Activated CD4-positive, CD25-positive, alpha-beta regulatory T cell treated with anti-CD3 and anti-CD28 coated beads, Interleukin-2, amount 50 U/mL, for 24 hours (primary cell): Measurements from ENCODE around the gene LIMS3.
A peak's percentile ranks its signal among the peaks of the same experiment; 100 is the strongest.
"Not testable (repeated sequence)": the region's sequence is repeated elsewhere in the genome, so short reads cannot be mapped to it uniquely, and the experiment has no call there.

Source experiments
- ATAC-seq, 2 donors: fragments of 150-1000 bp; cut with Tn5 transposase; one replicate each; pipeline ENCODE4 v1.10.0; 2021; ENCODE audit warnings: mild to moderate bottlenecking in 1 of 2, moderate library complexity in 1 of 2

The LIMS3 gene, protein sequence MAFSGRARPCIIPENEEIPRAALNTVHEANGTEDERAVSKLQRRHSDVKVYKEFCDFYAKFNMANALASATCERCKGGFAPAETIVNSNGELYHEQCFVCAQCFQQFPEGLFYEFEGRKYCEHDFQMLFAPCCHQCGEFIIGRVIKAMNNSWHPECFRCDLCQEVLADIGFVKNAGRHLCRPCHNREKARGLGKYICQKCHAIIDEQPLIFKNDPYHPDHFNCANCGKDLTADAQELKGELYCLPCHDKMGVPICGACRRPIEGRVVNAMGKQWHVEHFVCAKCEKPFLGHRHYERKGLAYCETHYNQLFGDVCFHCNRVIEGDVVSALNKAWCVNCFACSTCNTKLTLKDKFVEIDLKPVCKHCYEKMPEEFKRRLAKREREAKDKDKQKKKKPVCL

GRCh38 chr2:109898462-109899336 is at the start of gene LIMS3:
LIMS3 (plus strand) TSS chr2:109898688; CDS start chr2:109898729, 41 bp downstream.
- not testable (repeated sequence) for ATAC-seq

DNA sequence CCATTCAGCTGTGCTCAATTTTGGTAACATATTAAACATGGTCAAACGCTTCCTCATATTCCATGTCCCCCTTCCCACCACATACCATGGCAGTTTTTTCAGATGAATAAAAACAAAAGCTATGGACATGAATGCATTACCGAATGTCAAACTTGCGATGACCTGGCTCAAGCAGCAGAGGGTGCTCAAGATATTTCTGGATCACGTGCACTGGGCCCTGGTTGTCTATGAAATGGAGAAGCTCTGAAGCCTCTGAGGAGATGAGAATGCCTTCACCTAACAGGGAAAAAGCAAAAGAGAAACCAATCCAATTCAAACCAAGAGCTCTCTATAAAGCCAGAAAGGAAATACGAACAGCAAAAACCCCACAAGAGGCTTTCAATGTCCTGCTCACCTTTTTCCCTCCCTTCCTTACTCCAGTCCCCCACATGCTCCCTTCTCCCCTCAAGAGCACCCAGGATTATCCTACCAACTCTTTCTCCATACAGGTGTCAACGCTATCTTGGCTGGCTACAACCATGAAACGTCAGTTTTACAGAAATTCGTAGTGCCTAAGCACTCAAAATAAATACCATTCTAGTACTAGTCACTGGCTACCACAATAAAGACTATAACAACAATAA is 27.2 kb upstream of the LIMS3 start:
- ATAC-seq, result peak; percentile 35 to 73

GRCh38 chr2:109876625-109877024 is 21.9 kb upstream of the LIMS3 start:
- ATAC-seq, result not testable (repeated sequence)

DNA sequence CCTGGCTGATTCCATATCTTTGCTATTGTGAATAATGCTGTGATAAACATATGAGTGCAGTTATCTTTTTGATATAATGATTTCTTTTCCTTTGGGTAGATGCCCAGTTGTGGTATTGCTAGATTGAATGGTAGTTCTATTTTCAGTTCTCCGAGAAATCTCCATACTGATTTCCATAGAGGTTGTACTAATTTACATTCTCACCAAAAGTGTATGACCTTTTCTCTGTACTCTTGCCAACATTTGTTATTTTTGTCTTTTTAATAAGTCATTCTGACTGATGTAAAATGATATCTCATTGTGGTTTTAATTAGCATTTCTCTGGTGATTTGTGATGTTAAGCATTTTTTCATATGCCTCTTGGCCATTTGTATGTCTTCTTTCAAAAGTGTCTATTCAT is 16.4 kb upstream of the LIMS3 start:
- not testable (repeated sequence) for ATAC-seq

GRCh38 chr2:109888414-109888813 is 10.1 kb upstream of the LIMS3 start:
- not testable (repeated sequence) for ATAC-seq

DNA sequence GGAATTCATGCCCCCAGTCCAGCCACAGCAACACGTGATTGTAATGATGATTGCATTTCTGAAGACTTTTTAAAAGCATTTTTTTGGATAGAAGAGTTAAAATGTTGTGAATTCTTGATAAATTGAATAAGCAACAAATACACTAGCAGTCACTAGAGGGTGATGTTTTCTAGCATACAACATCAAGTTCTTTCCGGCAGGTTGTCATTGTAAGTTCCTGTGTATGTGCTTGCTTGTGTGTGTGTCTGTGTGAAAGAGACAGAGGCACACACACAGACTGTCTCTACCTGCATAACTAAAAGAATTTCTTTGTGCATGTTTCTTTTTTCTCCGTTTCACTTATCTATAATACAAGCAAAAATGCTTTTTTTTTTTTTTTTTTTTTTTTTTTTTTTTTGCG is 8.6 kb upstream of the LIMS3 start:
- not testable (repeated sequence) for ATAC-seq

- ATAC-seq, result not testable (repeated sequence)
These were observed 7.5 kb upstream of the LIMS3 start for GRCh38 chr2:109891024-109891423.

DNA sequence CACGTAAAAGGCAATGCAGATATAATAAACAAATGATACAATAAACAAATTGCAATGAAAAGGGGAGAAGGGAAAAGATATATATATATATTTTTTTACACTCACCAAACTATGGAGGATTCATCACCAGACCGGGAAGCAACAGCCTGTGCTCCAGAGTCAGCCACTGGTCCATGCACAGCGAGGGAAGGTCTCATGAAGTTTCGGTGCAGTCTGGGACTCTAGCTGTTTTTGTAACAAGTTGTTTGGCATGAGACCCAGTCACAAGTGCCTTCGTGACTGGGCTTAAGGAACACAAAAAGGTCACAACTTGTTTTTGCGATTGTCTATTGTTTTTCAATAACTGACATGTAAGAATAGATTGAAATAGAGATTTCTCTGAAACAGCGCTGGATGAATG is 4.8 kb upstream of the LIMS3 start:
- not testable (repeated sequence) for ATAC-seq

DNA sequence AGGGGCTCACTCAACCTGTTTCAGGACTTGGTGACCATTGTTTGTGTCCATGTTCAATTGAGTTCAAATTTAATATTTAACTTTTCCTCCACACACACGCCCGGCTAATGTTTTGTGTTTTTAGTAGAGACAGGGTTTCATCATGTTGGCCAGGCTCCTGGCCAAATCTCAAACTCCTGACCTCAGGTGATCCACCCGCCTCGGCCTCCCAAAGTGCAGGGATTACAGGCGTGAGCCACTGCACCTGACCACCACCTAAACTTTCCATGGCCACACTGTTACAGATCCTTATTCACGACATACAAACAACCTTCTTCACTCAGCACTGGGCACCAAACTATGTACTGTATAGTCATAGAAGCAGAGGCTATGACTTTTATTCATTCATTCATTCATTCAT is 4.3 kb upstream of the LIMS3 start:
- ATAC-seq, result not testable (repeated sequence)

- peak in 1 of 2 donors; percentile 26 for ATAC-seq
These were observed 3.2 kb upstream of the LIMS3 start for GRCh38 chr2:109895090-109895869.

DNA sequence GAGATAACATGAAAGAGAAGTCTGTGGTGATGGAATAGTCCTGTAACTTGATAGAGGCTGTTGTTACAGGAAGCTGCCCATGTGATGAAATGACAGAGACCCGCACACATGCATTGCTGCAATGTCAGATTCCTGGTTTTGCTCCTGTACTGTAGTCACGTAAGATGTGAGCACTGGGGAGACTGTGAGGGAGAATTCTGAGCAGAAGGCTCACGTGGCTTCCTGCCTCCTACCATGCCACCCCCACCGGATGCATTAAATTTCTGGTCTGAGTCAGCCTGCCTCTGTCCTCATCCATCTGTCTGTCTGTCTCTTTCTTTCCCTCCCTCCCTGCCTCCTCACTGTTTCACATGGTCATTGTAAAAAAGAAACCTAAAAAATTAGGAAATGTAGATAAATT is 2.3 kb upstream of the LIMS3 start:
- peak; percentile 97 to 98 for ATAC-seq

DNA sequence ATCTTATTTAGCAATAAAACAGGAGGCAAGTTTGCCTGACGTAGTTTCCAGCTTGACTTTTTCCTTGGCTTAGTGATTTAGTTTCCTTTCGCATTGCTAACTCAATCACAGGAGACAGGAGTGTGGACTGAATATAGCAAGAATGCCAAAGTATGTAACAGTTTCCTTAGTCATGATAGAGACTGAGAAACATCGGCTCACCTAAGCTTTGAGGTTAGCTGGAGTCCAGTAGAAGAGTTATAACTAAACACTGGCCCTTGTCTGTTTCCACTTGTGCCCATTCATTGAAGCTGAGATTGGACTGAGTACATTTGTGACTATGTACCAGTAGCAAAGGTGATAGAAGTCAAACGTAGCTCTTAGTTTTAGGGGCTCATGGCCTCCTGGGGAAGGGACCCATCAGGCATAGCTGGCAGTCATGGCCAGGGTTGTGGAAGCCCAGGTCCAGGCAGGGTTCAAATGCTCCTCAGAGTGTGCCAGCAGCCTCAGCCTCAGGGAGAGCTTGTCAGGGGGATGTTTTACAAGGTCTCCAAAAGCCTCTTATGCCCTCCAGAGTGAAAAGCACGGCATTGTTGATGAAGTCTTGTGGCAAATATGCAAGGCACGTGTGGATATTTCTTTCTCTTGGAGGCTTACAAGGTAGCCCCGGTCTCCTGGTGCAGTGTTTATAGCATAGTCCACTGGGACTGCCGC is 573 bp upstream of the LIMS3 start:
- not testable (repeated sequence) for ATAC-seq

DNA sequence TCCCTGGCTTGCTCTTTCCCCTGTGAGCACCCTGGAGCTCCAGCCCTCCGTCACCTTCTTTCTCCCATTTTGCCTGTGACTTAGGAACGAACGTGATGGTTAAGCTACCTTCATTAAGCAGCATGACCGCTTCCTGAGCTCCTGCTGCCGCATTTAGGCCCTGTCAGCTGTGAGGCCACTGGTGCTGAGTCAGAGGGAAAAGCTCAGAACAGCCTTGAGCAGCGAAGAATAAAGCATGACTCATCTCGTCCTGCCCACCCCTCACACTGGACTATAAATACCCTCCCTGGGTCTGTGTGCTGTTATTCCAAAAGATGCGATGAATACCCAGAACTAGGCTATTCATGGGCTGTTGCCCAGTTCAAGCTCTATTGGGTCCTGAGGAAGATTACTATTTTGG is 7.3 kb downstream of the LIMS3 start:
- not testable (repeated sequence) for ATAC-seq

DNA sequence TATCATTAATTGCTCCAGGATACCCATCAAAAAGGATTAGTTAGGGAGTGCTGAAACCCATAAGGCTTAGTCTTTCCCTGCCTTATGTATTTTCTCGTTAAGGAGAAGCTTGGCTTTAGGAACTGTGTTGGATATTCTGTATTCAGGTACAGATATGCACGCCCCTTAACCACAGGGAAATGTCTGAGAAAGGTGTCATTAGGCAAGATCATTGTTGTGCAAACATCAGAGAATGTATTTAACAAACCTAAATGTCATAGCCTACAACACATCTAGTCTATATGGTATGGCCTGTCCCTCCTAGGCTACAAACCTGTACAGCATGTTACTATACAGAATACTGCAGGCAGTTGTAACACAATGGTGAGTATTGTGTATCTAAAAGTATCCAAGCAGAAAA is 10.1 kb downstream of the LIMS3 start:
- ATAC-seq, result not testable (repeated sequence)

DNA sequence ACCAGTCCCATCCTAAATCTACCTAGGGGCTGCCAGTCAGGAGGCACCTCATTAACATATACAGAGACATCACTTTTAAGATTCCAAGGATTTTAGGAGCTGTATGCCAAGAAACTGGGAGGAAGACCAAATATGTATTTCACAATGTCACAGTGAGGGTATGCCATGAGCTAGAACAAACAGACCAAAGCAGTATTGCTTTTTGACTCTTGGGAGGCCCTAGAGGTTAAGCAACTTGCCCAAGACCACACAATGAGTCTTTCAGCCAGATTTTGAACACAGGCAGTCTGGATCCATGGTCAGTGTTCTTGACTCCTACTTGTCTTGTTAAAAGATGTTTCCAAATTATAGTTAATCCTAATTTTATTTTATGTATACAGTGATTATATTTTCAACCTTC is 12.3 kb downstream of the LIMS3 start:
- ATAC-seq, result not testable (repeated sequence)

- not testable (repeated sequence) for ATAC-seq
These were observed 15.4 kb downstream of the LIMS3 start for GRCh38 chr2:109913911-109914310.

- ATAC-seq, result not testable (repeated sequence)
These were observed 16.1 kb downstream of the LIMS3 start for GRCh38 chr2:109914552-109914951.

DNA sequence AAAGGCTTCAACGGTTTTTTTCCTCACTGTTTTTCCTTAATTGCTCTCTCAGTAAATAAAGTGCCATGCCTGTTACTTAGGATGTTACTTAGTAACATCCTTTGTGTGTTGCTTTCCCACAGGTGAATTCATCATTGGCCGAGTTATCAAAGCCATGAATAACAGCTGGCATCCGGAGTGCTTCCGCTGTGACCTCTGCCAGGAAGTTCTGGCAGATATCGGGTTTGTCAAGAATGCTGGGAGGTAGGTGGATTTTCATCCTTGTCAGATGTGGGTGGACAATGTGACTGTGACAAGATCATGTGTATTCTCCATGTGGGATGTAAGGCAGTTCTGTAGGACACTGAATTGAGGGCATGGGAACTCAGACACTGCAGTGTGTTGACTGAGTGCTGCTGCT is 17.3 kb downstream of the LIMS3 start:
- ATAC-seq, result not testable (repeated sequence)

DNA sequence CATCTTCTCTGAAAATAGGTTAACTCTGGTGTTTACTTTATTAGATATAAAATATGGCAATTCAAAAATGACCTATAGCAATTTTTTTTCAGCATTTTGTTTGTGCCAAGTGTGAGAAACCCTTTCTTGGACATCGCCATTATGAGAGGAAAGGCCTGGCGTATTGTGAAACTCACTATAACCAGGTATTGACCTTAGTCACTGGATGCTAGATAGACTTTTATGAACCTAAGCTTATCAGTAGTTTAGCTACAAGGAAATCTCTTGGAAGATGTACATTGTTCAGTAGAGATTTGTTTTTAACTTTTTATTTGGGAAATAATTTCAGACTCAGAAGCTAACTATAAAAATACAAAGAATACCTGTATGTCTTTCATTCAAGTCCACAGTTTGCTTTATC is 21.7 kb downstream of the LIMS3 start:
- ATAC-seq, result not testable (repeated sequence)

- not testable (repeated sequence) for ATAC-seq
These were observed 23.3 kb downstream of the LIMS3 start for GRCh38 chr2:109921543-109922384.

DNA sequence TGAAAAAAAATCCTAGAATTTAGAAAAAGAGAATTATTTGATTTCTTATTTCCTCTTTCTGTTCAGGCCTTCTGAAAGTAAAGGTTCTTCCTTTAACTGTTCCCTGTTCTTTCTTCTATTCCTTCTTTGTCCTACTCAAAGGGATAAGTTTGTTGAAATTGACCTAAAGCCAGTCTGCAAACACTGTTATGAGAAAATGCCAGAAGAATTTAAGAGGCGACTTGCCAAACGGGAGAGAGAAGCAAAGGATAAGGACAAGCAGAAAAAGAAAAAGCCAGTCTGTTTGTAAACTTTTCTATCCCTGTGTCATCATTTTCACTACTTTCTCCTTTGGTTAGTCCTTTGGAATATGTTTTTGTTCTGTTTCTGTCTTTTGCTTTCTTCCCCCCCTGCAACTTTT is 26.0 kb downstream of the LIMS3 start:
- ATAC-seq, result not testable (repeated sequence)
